Spleen (tissue), 11 donors: ENCODE measurements around the gene ACOXL. TPM values are rescaled to one million over a fixed set of nuclear protein-coding genes. Genes with fewer than 3 reads are reported as not detected.

Experiments
- DNase-seq: peaks from one replicate; pipeline ENCODE4 v3.0.0-alpha.2; 2020
- H3K27ac ChIP-seq, 8 donors: fragments of 200-600 bp; sonication (generic) in 7 of 8; 1 replicate in 4 of 8; 2 replicates in 4 of 8; pipeline versions ENCODE4 v1.5.0 to v1.8.0; 2016 to 2021; ENCODE audit warnings: inconsistent platforms in 4 of 8, mild to moderate bottlenecking in 4 of 8, moderate library complexity in 1 of 8
- H3K27me3 ChIP-seq, 7 donors: fragments of 200-600 bp; sonication (generic) in 6 of 7; replicated peaks in 1 of 7; 1 replicate in 4 of 7; 2 replicates in 3 of 7; pipeline versions ENCODE4 v1.5.0 to v1.8.0; 2016 to 2021; ENCODE audit warnings: inconsistent platforms in 3 of 7, mild to moderate bottlenecking in 1 of 7
- H3K36me3 ChIP-seq, 6 donors: fragments of 200-600 bp; sonication (generic) in 5 of 6; 1 replicate in 4 of 6; 2 replicates in 2 of 6; pipeline versions ENCODE4 v1.5.0 to v1.8.0; 2016 to 2021; ENCODE audit warnings: inconsistent platforms in 2 of 6
- H3K4me1 ChIP-seq, 6 donors: fragments of 200-600 bp; sonication (generic) in 5 of 6; 1 replicate in 3 of 6; 2 replicates in 3 of 6; pipeline versions ENCODE4 v1.5.0 to v1.8.0; 2016 to 2021; ENCODE audit warnings: inconsistent platforms in 3 of 6
- H3K4me3 ChIP-seq, 8 donors: fragments of 200-600 bp; sonication (generic) in 7 of 8; 1 replicate in 4 of 8; 2 replicates in 4 of 8; pipeline versions ENCODE4 v1.5.0 to v1.8.0; 2016 to 2021; ENCODE audit warnings: inconsistent platforms in 4 of 8, mild to moderate bottlenecking in 4 of 8, moderate library complexity in 2 of 8
- H3K9me3 ChIP-seq, 8 donors: fragments of 200-600 bp; sonication (generic) in 7 of 8; 1 replicate in 4 of 8; 2 replicates in 4 of 8; pipeline versions ENCODE4 v1.5.0 to v1.8.0; 2016 to 2021; ENCODE audit warnings: inconsistent platforms in 4 of 8
- CTCF ChIP-seq, 11 experiments: fragments of 200-600 bp in 7 of 11; fragments of 450-650 bp in 4 of 11; sonication (generic) in 4 of 11; IDR thresholded peaks in 8 of 11; conservative IDR thresholded peaks in 3 of 11; 1 replicate in 7 of 11; 2 replicates in 4 of 11; pipeline versions ENCODE4 v1.4.0 to v1.8.0; 2016 to 2021; ENCODE audit warnings: antibody characterized with exemption in 11 of 11, inconsistent platforms in 4 of 11, mild to moderate bottlenecking in 1 of 11
- POLR2A ChIP-seq, 3 donors: fragments of 450-650 bp; IDR thresholded peaks; one replicate each; pipeline ENCODE4 v1.5.1; 2017; ENCODE audit warnings: antibody characterized with exemption in 3 of 3, mild to moderate bottlenecking in 1 of 3
- POLR2AphosphoS5 ChIP-seq, 3 donors: sonication (generic); formaldehyde crosslinking; IDR thresholded peaks; one replicate each; pipeline ENCODE4 v1.5.1; 2017; ENCODE audit warnings: antibody characterized with exemption in 3 of 3
- WGBS, 5 donors: extraction: QIAGEN DNeasy Blood & Tissue Kit in 3 of 5; methylation state at CpG; one replicate each; pipeline versions ENCODE4 v1.1.5 to v1.1.7; 2013 to 2018; 5-methylcytosine and 5-hydroxymethylcytosine counted together
- intact Hi-C: fragments of 100-400 bp; cut with DNase I; formaldehyde crosslinking; loops from one replicate; pipeline ENCODE4 v1.15.0; 2023; ENCODE audit warnings: low total_unique reads
- polyA plus RNA-seq, 3 donors: library from polyadenylated mRNA; stranded (reverse); fragments of 200-250 nt; gene quantifications; one replicate each; pipeline ENCODE4 v1.2.1, GENCODE V29; 2013
- total RNA-seq, 7 donors: library from RNA; depleted of rRNA in 3 of 7; stranded (reverse); fragments of >200 nt in 3 of 7; fragmentation: NEBNext Ultra II Directional in 4 of 7; extraction: Animal tissue kit (Norgen Biotek cat#: 25700) in 4 of 7; gene quantifications; one replicate each; pipeline versions ENCODE4 v1.1.0 to v1.2.1, GENCODE V29; 2016 to 2021
- donor health status: healthy with polysubstance abuse.
- donor health status: DM: no; HTN: no; CAD: no; lungs with moderate emphysema.
- donor health status: DM: no; HTN: no; CAD: no.
- donor health status: Bipolar disorder and iron deficiency.
- donor health status: healthy.
- donor health status: DM: no; HTN: no; CAD: no.
- donor health status: DM: yes; HTN: yes; CAD: no.

The ACOXL gene
- total and polyA plus RNA-seq, 10 donors, result 0.04 to 1.0 (median 0.66) TPM

- intact Hi-C loops, result no loop called here
- TF ChIP-seq POLR2A (IDR thresholded peaks at IDR 0.05) (no peak), POLR2AphosphoS5 (IDR thresholded peaks at IDR 0.05) (no peak), CTCF (IDR thresholded peaks at IDR 0.05 in 8 of 11, conservative IDR thresholded peaks at IDR 0.05 in 3 of 11) (no peak)
- WGBS, 5 donors, result 74 to 88% (median 80%) methylated on average over 2 of the region's 2 CpGs
- H3K4me1 ChIP-seq, result no peaks in the 10 kb centered on the region
- DNase-seq, result no peak
- no peak overlapping the region for H3K27ac ChIP-seq
- peaks cover 3 to 39% (median 25%) of the 10 kb centered on the region in 8 donors for H3K9me3 ChIP-seq
- no peaks in the 10 kb centered on the region for H3K36me3 ChIP-seq
- H3K4me3 ChIP-seq, result no peak overlapping the region
- H3K27me3 ChIP-seq, result no peaks in the 10 kb centered on the region
These were observed 199.3 kb downstream of the ACOXL start for GRCh38 chr2:110931648-110932047.

GRCh38 chr2:110933420-110933819 lies 201.0 kb downstream of the ACOXL start:
- DNase-seq, result no peak
- Histone ChIP-seq H3K36me3 (no peaks in the 10 kb centered on the region), H3K9me3 (peaks cover 3 to 30% (median 22%) of the 10 kb centered on the region in 8 donors), H3K4me1 (no peaks in the 10 kb centered on the region), H3K27me3 (no peaks in the 10 kb centered on the region), H3K4me3 (no peak overlapping the region), H3K27ac (no peak overlapping the region)
- WGBS, 5 donors, result 91 to 100% (median 96%) methylated on average over 5 to 10 of the region's 10 CpGs
- TF ChIP-seq POLR2AphosphoS5 (IDR thresholded peaks at IDR 0.05) (no peak), CTCF (IDR thresholded peaks at IDR 0.05 in 8 of 11, conservative IDR thresholded peaks at IDR 0.05 in 3 of 11) (no peak), POLR2A (IDR thresholded peaks at IDR 0.05) (no peak)
- intact Hi-C loops, result no loop called here

GRCh38 chr2:110934948-110935347 lies 202.6 kb downstream of the ACOXL start:
- Histone ChIP-seq H3K4me1 (no peaks in the 10 kb centered on the region), H3K4me3 (no peak overlapping the region), H3K27me3 (no peaks in the 10 kb centered on the region), H3K36me3 (no peaks in the 10 kb centered on the region), H3K9me3 (peaks cover 0 to 14% (median 9%) of the 10 kb centered on the region in 8 donors), H3K27ac (no peak overlapping the region)
- no peak for DNase-seq
- intact Hi-C loops, result no loop called here
- TF ChIP-seq CTCF (IDR thresholded peaks at IDR 0.05 in 8 of 11, conservative IDR thresholded peaks at IDR 0.05 in 3 of 11), result no peak
- TF ChIP-seq POLR2AphosphoS5 (IDR thresholded peaks at IDR 0.05), result no peak
- no peak for TF ChIP-seq POLR2A (IDR thresholded peaks at IDR 0.05)
- WGBS, 5 donors, result 86 to 96% (median 91%) methylated on average over 4 to 6 of the region's 6 CpGs

- H3K4me3 ChIP-seq, result no peak overlapping the region
- DNase-seq, result no peak
- 61 to 87% (median 71%) methylated on average over 5 of the region's 5 CpGs for WGBS, 5 donors
- no peaks in the 10 kb centered on the region for H3K9me3 ChIP-seq
- TF ChIP-seq CTCF (IDR thresholded peaks at IDR 0.05 in 8 of 11, conservative IDR thresholded peaks at IDR 0.05 in 3 of 11), result no peak
- no peak for TF ChIP-seq POLR2AphosphoS5 (IDR thresholded peaks at IDR 0.05)
- no peak for TF ChIP-seq POLR2A (IDR thresholded peaks at IDR 0.05)
- no peaks in the 10 kb centered on the region for H3K27me3 ChIP-seq
- H3K4me1 ChIP-seq, result no peaks in the 10 kb centered on the region
- no peak overlapping the region for H3K27ac ChIP-seq
- H3K36me3 ChIP-seq, result no peaks in the 10 kb centered on the region
- intact Hi-C loops, result no loop called here
These were observed 208.1 kb downstream of the ACOXL start for GRCh38 chr2:110940376-110940910.
